Measurements from ENCODE around the gene DOCK3. TPM values are rescaled to one million over a fixed set of nuclear protein-coding genes. Genes with fewer than 3 reads are reported as not detected.
"Not testable (repeated sequence)": the region's sequence is repeated elsewhere in the genome, so short reads cannot be mapped to it uniquely, and the experiment has no call there.

The DOCK3 gene
- total RNA-seq, 2 experiments from 2014 or later: 1.00 to 1.1 TPM

DNA sequence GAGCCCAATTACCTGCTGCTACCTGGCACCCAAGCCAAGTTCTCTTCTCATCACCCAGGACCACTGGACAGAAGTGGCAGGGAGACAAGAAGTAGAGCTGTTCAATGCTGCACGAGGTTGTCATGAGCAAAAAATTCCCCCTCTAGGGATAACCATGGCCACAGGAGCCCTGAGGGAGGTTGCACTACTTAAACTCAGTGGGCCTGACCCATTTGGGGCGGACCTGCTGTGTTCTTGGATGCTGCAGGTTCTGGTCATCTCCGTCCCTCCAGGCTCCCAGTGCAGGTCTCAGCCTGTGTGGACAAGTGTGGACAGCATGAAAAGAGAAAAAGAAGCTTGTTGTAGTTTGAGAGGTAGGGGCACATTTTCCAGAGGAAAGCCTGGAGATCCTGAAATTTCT, 684.3 kb downstream of the DOCK3 start:
- DNase-seq: no peak
- ChIA-PET POLR2A (interaction anchor here (0.7 kb wide), 1 partner anchor 53 kb away, joined by 7 read pairs; no protein-coding TSS in a partner anchor), CTCF (interaction anchor here (1.3 kb wide), 1 partner anchor 9 kb away, joined by 4 read pairs; no protein-coding TSS in a partner anchor)
- Mint-ChIP-seq H3K36me3 (ENCODE audit: low read depth) (no peaks in the 10 kb centered on the region), H3K27me3 (no peaks in the 10 kb centered on the region), H3K9me3 (no peaks in the 10 kb centered on the region), H3K4me1 (no peaks in the 10 kb centered on the region), H3K27ac (no peak overlapping the region), H3K4me3 (no peak overlapping the region)

DNA sequence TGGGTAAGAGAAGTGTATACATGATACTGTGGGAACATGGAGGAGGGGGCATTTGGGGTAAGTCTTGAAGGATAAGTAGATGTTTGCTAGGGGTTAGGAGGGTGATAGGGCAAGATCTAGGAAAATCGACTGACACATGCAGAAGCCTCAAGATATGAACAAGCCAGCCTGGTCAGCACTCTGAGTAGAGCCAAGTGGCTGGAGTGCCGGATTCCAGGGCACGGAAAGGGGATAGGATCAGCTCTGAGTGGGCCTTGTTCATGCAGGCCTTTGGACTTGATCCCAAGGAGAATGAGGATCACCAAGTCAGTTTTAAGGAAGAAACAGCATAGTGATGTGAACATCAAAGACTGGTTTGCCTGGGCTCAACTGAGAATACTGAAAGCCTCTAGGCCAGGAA, 686.1 kb downstream of the DOCK3 start:
- no peaks in the 10 kb centered on the region for H3K36me3 Mint-ChIP-seq (ENCODE audit: low read depth)
- ChIA-PET POLR2A (no interaction called here), CTCF (no interaction called here)
- no peak overlapping the region for H3K4me3 Mint-ChIP-seq
- H3K9me3 Mint-ChIP-seq: no peaks in the 10 kb centered on the region
- no peaks in the 10 kb centered on the region for H3K4me1 Mint-ChIP-seq
- no peak for DNase-seq
- H3K27me3 Mint-ChIP-seq: peaks cover 5% of the 10 kb centered on the region
- no peak overlapping the region for H3K27ac Mint-ChIP-seq

DNA sequence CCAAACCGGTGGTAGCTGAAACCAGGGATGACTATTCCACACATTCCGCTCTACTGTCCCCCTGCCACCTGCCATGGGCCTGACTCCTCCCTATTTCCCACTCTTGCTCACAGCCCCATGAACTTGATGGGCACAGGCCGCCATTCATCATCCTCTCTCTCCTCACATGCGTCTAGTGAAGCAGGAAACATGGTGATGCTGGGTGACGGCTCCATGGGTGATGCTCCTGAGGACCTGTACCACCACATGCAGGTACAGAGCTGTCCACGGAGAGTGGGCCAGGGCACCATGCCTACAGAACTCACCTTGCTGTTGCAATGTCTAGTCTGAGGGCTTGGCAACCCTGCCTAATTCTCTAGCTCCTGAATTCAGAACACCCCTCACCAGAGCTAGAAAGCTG, 687.0 kb downstream of the DOCK3 start:
- ChIA-PET CTCF (no interaction called here), POLR2A (no interaction called here)
- no peaks in the 10 kb centered on the region for H3K4me1 Mint-ChIP-seq
- no peaks in the 10 kb centered on the region for H3K9me3 Mint-ChIP-seq
- H3K4me3 Mint-ChIP-seq: no peak overlapping the region
- no peaks in the 10 kb centered on the region for H3K36me3 Mint-ChIP-seq (ENCODE audit: low read depth)
- H3K27me3 Mint-ChIP-seq: peaks cover 7% of the 10 kb centered on the region
- DNase-seq: no peak
- H3K27ac Mint-ChIP-seq: no peak overlapping the region

DNA sequence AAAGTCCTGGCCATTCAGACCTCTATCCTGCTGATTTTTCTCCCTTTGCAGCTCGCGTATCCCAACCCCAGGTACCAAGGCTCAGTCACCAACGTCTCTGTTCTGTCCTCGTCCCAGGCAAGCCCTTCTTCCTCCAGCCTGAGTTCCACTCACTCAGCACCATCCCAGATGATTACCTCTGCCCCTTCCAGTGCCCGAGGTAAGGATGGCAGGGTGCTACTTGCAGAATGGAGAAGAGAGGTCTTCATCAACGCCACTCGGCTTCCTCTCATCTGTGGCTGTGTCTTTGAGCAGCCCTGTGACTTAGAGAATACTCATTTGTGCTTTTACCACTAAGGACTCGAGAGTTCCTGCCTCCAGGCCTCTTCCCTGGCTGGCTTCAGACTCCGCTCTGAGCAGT, 687.7 kb downstream of the DOCK3 start:
- H3K4me3 Mint-ChIP-seq: no peak overlapping the region

DNA sequence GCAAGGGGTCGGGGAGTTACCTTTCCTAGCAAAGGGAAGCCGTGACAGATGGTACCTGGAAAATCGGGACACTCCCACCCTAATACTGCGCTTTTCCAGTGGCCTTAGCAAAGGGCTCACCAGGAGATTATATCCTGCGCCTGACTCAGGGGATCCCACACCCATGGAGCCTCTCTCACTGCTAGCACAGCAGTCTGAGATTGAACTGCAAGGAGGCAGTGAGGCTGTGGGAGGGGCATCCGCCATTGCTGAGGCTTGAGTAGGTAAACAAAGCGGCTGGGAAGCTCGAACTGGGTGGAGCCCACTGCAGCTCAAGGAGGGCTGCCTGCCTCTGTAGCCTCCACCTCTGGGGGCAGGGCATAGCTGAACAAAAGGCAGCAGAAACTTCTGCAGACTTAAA, 693.5 kb downstream of the DOCK3 start:
- H3K4me3 Mint-ChIP-seq; DNase-seq; H3K9me3 Mint-ChIP-seq; H3K36me3 Mint-ChIP-seq (ENCODE audit: low read depth); H3K27ac Mint-ChIP-seq; POLR2A ChIA-PET; H3K4me1 Mint-ChIP-seq: not testable (repeated sequence)
- CTCF ChIA-PET: interaction anchor here (1.0 kb wide), 1 partner anchor 752 kb away, joined by 3 read pairs; the partner anchor contains the start of gene MAPKAPK3
- H3K27me3 Mint-ChIP-seq: peaks cover 12% of the 10 kb centered on the region

More for the DNA sequence above, 687.7 kb downstream of the DOCK3 start:
- no peak for DNase-seq
- POLR2A ChIA-PET: no interaction called here
- H3K4me1 Mint-ChIP-seq: no peaks in the 10 kb centered on the region
- H3K27ac Mint-ChIP-seq: no peak overlapping the region
- no peaks in the 10 kb centered on the region for H3K36me3 Mint-ChIP-seq (ENCODE audit: low read depth)
- H3K9me3 Mint-ChIP-seq: no peaks in the 10 kb centered on the region
- CTCF ChIA-PET: no interaction called here
- H3K27me3 Mint-ChIP-seq: peaks cover 10% of the 10 kb centered on the region

DNA sequence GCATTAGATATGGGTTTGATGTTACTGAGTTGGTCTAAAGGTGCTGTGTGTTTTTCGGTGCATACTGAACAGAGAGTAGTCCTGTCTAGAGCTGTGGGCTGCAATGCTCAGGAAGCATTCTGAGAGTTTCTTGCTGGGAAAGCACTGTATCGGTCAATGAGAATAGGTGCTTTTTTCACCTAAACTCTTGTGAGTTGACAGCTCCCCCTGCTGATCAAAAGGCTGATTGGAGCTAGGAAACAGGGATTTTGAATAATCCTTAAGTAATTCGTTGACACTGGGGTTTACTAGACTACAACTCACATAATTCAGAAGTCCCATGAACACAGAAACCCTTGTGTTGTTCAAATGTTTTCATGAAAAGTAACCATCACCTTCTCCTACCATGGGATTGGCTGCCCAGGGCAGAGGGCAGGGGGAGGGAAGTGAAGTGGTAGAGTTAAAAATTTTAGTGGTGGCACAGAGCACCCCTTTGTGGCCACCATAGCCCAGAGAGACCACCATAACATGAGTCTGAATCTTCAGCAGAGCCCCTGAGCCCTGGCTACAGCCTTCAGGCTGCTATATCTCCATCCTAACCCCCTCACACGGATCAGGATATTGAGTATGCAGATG, 697.3 kb downstream of the DOCK3 start:
- Mint-ChIP-seq H3K27ac (no peak overlapping the region), H3K36me3 (ENCODE audit: low read depth) (no peaks in the 10 kb centered on the region), H3K4me1 (peaks cover 2% of the 10 kb centered on the region), H3K9me3 (no peaks in the 10 kb centered on the region), H3K27me3 (peaks cover 2% of the 10 kb centered on the region), H3K4me3 (no peak overlapping the region)
- peak; percentile 73 for DNase-seq
- CTCF ChIA-PET: interaction anchor here (0.6 to 1.1 kb wide), 11 partner anchors 11 to 762 kb away, joined by 3 to 7 read pairs (median 3); no protein-coding TSS in a partner anchor
- POLR2A ChIA-PET: no interaction called here

DNA sequence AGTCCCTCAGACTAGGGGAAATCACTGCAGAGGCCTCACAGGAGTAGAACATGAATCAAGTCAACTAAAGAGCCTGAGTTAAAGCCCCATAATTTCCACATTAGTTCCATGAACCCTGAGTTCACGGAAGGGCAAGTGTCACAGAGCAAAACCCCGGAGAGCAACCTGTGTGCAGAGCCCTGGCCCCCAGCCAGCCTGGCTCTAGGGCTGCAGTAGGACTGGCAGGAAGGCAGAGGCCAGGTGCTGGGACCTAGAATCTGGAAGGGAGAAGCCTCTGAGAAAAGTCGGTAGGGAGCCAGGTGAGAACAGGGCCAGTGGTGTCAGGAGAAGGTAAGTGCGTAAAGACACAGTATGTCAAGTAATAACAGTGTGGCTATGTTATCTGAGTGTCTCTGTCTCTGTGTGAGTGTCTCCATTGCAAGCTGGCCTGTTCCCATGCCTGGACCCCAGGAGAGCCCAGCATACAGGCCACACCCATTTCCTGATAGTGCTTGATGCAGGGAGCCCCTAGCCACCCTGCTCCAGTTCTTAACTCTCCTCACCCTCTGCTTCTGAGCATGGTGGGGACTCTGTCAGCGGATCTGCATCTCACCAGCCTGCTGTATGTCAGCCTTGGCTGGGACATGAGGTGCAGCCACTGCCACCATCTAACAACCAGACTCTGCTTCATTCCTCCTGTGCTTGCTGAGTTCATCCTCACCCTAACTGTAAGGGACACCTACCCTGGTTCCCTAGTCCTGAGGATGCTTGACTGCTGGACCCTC, 699.1 kb downstream of the DOCK3 start:
- no peak for DNase-seq
- CTCF ChIA-PET: no interaction called here
- no peak overlapping the region for H3K27ac Mint-ChIP-seq
- no peaks in the 10 kb centered on the region for H3K36me3 Mint-ChIP-seq (ENCODE audit: low read depth)
- H3K27me3 Mint-ChIP-seq: no peaks in the 10 kb centered on the region
- no peak overlapping the region for H3K4me3 Mint-ChIP-seq
- H3K9me3 Mint-ChIP-seq: no peaks in the 10 kb centered on the region
- POLR2A ChIA-PET: no interaction called here
- H3K4me1 Mint-ChIP-seq: peaks cover 2% of the 10 kb centered on the region

DNA sequence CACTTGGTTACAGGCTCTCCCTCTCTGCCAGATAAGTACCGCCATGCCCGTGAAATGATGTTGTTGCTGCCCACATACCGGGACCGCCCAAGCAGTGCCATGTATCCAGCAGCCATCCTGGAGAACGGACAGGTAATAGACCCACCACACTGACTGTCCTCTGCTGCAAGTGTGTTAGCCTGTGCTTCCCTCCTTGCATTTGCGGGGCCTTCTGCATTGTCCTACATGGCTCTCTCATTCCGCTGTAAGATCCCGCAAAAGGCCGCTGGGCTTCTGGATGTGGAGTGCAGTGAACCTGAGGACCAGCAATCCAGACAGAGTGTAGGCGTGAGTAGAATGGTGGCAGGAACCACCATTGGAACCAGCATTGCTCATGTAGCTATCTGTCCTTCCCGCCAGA, 699.7 kb downstream of the DOCK3 start:
- ChIA-PET POLR2A (no interaction called here), CTCF (interaction anchor here (0.6 kb wide), 1 partner anchor 14 kb away, joined by 5 read pairs; no protein-coding TSS in a partner anchor)
- Mint-ChIP-seq H3K4me1 (peaks cover 9% of the 10 kb centered on the region), H3K4me3 (no peak overlapping the region), H3K27me3 (no peaks in the 10 kb centered on the region), H3K27ac (no peak overlapping the region), H3K9me3 (no peaks in the 10 kb centered on the region), H3K36me3 (ENCODE audit: low read depth) (no peaks in the 10 kb centered on the region)
- no peak for DNase-seq

DNA sequence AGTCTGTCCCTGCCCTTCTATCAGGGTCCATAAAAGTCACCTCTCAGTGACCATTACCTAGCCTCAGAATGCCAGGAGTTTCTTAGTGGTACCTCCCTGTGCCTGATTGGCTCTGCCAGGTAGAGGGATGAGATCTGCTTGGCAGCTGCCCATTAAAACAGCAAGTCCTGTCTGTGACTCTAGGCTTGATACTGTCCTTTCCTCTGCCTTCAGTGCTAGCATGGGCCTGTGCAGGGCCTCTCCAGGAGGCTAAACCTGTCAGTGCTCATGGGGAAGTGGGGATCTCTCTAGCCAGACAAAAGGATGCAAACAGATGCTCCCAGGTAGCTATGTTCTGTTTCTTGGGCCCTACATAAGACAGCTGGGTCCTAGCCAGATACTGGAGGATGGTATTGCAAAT, 700.4 kb downstream of the DOCK3 start:
- ChIA-PET POLR2A (no interaction called here), CTCF (interaction anchor here (0.6 to 0.8 kb wide), 2 partner anchors 14 to 699 kb away, joined by 3 to 5 read pairs; no protein-coding TSS in a partner anchor)
- Mint-ChIP-seq H3K27me3 (no peaks in the 10 kb centered on the region), H3K4me1 (peaks cover 12% of the 10 kb centered on the region), H3K4me3 (no peak overlapping the region), H3K27ac (no peak overlapping the region), H3K9me3 (no peaks in the 10 kb centered on the region), H3K36me3 (ENCODE audit: low read depth) (no peaks in the 10 kb centered on the region)
- DNase-seq: no peak

DNA sequence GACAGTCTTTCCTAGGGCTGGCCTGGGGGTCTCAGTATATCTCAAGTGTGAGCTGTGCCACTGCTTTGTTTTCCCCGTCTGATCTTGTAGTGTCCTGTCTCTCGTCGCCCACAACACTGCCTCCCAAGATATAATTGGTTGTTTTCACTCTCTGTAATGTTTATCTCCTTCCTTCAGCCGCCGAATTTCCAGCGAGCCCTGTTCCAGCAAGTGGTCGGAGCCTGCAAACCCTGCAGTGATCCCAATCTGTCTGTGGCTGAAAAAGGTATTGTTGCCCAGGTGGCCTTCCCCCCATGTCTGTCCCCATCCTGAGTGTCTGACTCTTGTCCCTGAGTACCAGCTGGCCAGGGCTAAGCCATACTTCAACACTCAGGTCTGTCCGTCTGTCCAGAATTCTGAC, 700.8 kb downstream of the DOCK3 start:
- no peak overlapping the region for H3K4me3 Mint-ChIP-seq
- peaks cover 12% of the 10 kb centered on the region for H3K4me1 Mint-ChIP-seq
- H3K9me3 Mint-ChIP-seq: no peaks in the 10 kb centered on the region
- H3K36me3 Mint-ChIP-seq (ENCODE audit: low read depth): no peaks in the 10 kb centered on the region
- DNase-seq: no peak
- CTCF ChIA-PET: interaction anchor here (0.8 kb wide), 1 partner anchor 700 kb away, joined by 3 read pairs; no protein-coding TSS in a partner anchor
- POLR2A ChIA-PET: no interaction called here
- H3K27me3 Mint-ChIP-seq: no peaks in the 10 kb centered on the region
- no peak overlapping the region for H3K27ac Mint-ChIP-seq

DNA sequence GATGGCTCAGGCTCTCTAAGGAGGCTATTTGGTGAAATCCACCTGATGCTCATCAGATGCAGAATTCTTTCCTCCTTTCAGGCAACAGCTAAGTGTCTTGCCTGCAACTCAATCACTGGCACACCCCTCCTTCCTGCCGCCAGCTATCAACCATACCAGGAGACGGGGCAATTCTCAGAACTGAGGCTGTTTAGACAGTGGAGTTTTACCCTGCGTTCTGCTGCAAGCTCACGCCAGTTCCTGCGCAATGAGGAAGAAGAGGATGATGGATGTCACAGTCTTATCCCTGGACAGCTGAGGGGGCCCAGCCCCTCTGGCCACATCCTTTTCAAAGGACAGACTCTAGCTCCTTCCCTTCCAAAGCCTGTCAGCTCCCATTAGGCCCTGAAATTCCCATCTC, 703.3 kb downstream of the DOCK3 start:
- no peak for DNase-seq
- ChIA-PET CTCF (interaction anchor here (0.9 to 3.6 kb wide), 5 partner anchors 12 to 805 kb away, joined by 3 to 14 read pairs (median 3); partner anchors contain the start of gene RBM15B), POLR2A (no interaction called here)
- Mint-ChIP-seq H3K9me3 (no peaks in the 10 kb centered on the region), H3K27me3 (no peaks in the 10 kb centered on the region), H3K4me1 (peaks cover 13% of the 10 kb centered on the region), H3K36me3 (ENCODE audit: low read depth) (no peaks in the 10 kb centered on the region), H3K27ac (no peak overlapping the region), H3K4me3 (no peak overlapping the region)

DNA sequence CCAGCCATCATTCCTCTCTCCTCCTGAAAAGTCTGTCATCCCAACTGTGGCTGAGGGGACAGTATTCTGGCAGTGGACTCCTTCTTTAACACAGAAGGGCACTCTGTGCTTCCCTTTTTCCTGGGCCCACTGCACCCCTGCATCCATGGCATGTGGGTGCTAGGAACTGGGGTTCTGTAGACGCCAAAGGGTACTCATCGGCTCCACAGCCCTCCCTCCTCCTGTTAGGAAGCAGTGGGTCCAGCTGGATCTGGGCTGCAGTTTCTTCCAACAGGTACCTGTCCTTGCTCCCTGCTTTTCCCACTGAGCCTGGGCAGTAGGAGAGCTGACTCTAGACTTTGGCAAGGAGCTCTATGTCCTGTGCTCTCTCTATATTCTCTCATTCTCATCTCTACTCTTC, 704.0 kb downstream of the DOCK3 start:
- Mint-ChIP-seq H3K36me3 (ENCODE audit: low read depth) (peaks cover 2% of the 10 kb centered on the region), H3K4me3 (no peak overlapping the region), H3K27me3 (no peaks in the 10 kb centered on the region), H3K27ac (no peak overlapping the region), H3K4me1 (peaks cover 18% of the 10 kb centered on the region), H3K9me3 (no peaks in the 10 kb centered on the region)
- ChIA-PET POLR2A (no interaction called here), CTCF (interaction anchor here (0.8 to 3.6 kb wide), 4 partner anchors 9 to 806 kb away, joined by 3 to 14 read pairs (median 3); partner anchors contain the start of gene RBM15B)
- DNase-seq: no peak

DNA sequence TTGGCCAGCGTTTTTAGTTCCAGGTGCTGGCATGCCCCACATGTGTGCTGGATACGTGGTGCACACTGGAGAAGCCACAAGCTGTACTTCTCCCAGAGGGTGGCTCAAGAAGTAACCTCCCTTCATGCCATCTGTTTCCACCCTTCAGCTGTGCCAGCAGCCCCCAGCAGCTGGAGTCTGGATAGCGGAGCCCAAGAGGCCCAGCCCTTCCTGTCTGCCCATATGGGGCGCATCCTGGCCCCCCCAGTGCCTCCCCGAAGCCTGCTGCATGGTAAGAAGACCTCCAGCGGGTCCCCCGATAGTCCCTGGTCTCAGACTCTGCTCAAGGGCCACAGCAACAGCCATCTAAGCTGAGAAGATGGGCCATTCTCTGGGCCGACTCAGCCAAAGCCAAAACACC, 704.6 kb downstream of the DOCK3 start:
- peaks cover 22% of the 10 kb centered on the region for H3K4me1 Mint-ChIP-seq
- peaks cover 5% of the 10 kb centered on the region for H3K36me3 Mint-ChIP-seq (ENCODE audit: low read depth)
- no peak for DNase-seq
- H3K27ac Mint-ChIP-seq: no peak overlapping the region
- H3K4me3 Mint-ChIP-seq: no peak overlapping the region
- no peaks in the 10 kb centered on the region for H3K9me3 Mint-ChIP-seq
- POLR2A ChIA-PET: no interaction called here
- CTCF ChIA-PET: interaction anchor here (0.6 to 3.6 kb wide), 3 partner anchors 8 to 163 kb away, joined by 3 to 14 read pairs (median 4); partner anchors contain the start of gene RBM15B
- no peaks in the 10 kb centered on the region for H3K27me3 Mint-ChIP-seq
